Peyer's patch (tissue), 4 donors: ENCODE results near the gene CREB3L2.

Experiments used
- POLR2A ChIP-seq, 2 donors: fragments of 450-650 bp; IDR thresholded peaks; one replicate each; pipeline ENCODE4 v1.5.1; 2017; ENCODE audit warnings: antibody characterized with exemption in 2 of 2, mild to moderate bottlenecking in 2 of 2, moderate library complexity in 2 of 2
- TF ChIP-seq, protein P1 (sequence below), 6 experiments: fragments of 450-650 bp in 4 of 6; fragments of 200-600 bp in 2 of 6; sonication (generic) in 1 of 6; IDR thresholded peaks; one replicate each; pipeline ENCODE4 v1.5.1; 2017 to 2019; ENCODE audit warnings: antibody characterized with exemption in 6 of 6, mild to moderate bottlenecking in 3 of 6, moderate library complexity in 1 of 6

DNA sequence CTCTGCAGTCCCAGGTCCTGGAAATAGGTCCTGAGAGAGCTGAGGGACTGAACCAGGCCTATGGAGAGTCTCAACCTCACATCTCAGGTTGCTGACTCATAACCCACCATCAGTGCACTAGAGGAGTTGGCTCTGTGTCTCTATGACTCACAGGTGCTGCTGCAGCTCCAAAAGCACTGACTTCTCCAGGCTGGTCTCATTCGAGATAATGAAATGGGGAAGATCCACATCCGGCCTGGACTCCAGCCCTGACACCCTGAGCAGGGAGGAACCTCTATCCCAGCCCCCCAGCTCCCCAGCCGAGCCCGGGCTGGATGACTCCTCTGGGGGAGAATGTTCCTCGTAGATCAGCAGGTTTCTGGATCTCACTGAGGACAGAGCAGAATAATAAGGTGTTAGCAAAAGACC, 119.6 kb downstream of the CREB3L2 start:
- TF ChIP-seq, protein P1, sequence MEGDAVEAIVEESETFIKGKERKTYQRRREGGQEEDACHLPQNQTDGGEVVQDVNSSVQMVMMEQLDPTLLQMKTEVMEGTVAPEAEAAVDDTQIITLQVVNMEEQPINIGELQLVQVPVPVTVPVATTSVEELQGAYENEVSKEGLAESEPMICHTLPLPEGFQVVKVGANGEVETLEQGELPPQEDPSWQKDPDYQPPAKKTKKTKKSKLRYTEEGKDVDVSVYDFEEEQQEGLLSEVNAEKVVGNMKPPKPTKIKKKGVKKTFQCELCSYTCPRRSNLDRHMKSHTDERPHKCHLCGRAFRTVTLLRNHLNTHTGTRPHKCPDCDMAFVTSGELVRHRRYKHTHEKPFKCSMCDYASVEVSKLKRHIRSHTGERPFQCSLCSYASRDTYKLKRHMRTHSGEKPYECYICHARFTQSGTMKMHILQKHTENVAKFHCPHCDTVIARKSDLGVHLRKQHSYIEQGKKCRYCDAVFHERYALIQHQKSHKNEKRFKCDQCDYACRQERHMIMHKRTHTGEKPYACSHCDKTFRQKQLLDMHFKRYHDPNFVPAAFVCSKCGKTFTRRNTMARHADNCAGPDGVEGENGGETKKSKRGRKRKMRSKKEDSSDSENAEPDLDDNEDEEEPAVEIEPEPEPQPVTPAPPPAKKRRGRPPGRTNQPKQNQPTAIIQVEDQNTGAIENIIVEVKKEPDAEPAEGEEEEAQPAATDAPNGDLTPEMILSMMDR (IDR thresholded peaks at IDR 0.05): no peak
- no peak for TF ChIP-seq POLR2A (IDR thresholded peaks at IDR 0.05)
